CD14-positive monocyte (primary cell): ENCODE data around the gene RER1. TPM values are rescaled to one million over a fixed set of nuclear protein-coding genes. Genes with fewer than 3 reads are reported as not detected.

Experiments
- DNase-seq, 3 donors: peaks; one replicate each; pipeline ENCODE4 v3.0.0-alpha.2; 2011 to 2022
- H2AFZ ChIP-seq: 2 replicates; pipeline ENCODE4 v1.6.0; 2012; ENCODE audit warnings: mild to moderate bottlenecking, low read depth, low read length, inconsistent platforms; ENCODE audit not compliant: insufficient read depth, poor library complexity, severe bottlenecking
- H3K27ac ChIP-seq, 2 donors: 1 replicate in 1 of 2; 2 replicates in 1 of 2; pipeline ENCODE4 v1.5.1; 2012 to 2013; ENCODE audit warnings: low read length in 2 of 2, control low read depth in 1 of 2, inconsistent platforms in 1 of 2, low read depth in 1 of 2, mild to moderate bottlenecking in 1 of 2
- H3K27me3 ChIP-seq, 2 donors: one replicate each; pipeline versions ENCODE4 v1.6.0 to v1.6.1; 2011 to 2013; ENCODE audit warnings: low read length in 2 of 2; ENCODE audit not compliant: control insufficient read depth in 2 of 2, insufficient read depth in 2 of 2
- H3K36me3 ChIP-seq, 2 donors: replicated peaks in 1 of 2; 1 replicate in 1 of 2; 2 replicates in 1 of 2; pipeline versions ENCODE4 v1.5.1 to v1.6.1; 2012 to 2013; ENCODE audit warnings: low read length in 2 of 2, control low read depth in 1 of 2, inconsistent platforms in 1 of 2, mild to moderate bottlenecking in 1 of 2; ENCODE audit not compliant: insufficient read depth in 2 of 2, control insufficient read depth in 1 of 2
- H3K4me1 ChIP-seq, 2 donors: 1 replicate in 1 of 2; 2 replicates in 1 of 2; pipeline versions ENCODE4 v1.5.1 to v1.6.1; 2012 to 2013; ENCODE audit warnings: low read length in 2 of 2, control low read depth in 1 of 2, inconsistent platforms in 1 of 2, mild to moderate bottlenecking in 1 of 2, moderate library complexity in 1 of 2; ENCODE audit not compliant: insufficient read depth in 2 of 2, control insufficient read depth in 1 of 2
- H3K4me2 ChIP-seq: replicated peaks from 2 replicates; pipeline ENCODE3; 2012; ENCODE audit warnings: low read length, moderate library complexity, mild to moderate bottlenecking; ENCODE audit not compliant: poor library complexity, severe bottlenecking; ENCODE audit errors: extremely low read depth
- H3K4me3 ChIP-seq, 3 experiments: fragments of 200-600 bp in 1 of 3; sonication (generic) in 1 of 3; replicated peaks in 1 of 3; 1 replicate in 2 of 3; 2 replicates in 1 of 3; pipeline ENCODE4 v1.5.1; 2011 to 2013; ENCODE audit warnings: low read length in 3 of 3, mild to moderate bottlenecking in 3 of 3, control low read depth in 2 of 3, low read depth in 2 of 3, inconsistent platforms in 1 of 3, moderate library complexity in 1 of 3
- H3K79me2 ChIP-seq: 2 replicates; pipeline ENCODE4 v1.6.0; 2012; ENCODE audit warnings: mild to moderate bottlenecking, control low read depth, inconsistent platforms, low read length, moderate library complexity; ENCODE audit not compliant: insufficient read depth
- H3K9ac ChIP-seq: 2 replicates; pipeline ENCODE4 v1.6.0; 2017; ENCODE audit warnings: low read length, mild to moderate bottlenecking; ENCODE audit not compliant: insufficient read depth, poor library complexity, severe bottlenecking
- H3K9me3 ChIP-seq, 2 donors: replicated peaks in 1 of 2; 1 replicate in 1 of 2; 2 replicates in 1 of 2; pipeline versions ENCODE4 v1.5.1 to v1.6.1; 2012 to 2013; ENCODE audit warnings: low read length in 2 of 2, control low read depth in 1 of 2; ENCODE audit not compliant: control insufficient read depth in 1 of 2, insufficient read depth in 1 of 2
- H4K20me1 ChIP-seq: 2 replicates; pipeline ENCODE4 v1.6.0; 2012; ENCODE audit warnings: mild to moderate bottlenecking, low read length, control low read depth, moderate library complexity; ENCODE audit not compliant: insufficient read depth
- H3K27ac Mint-ChIP-seq, 7 donors: one replicate each; pipeline ENCODE4 v1.8.0; 2020; ENCODE audit warnings: mild to moderate bottlenecking in 7 of 7, mixed read lengths in 7 of 7, moderate library complexity in 6 of 7, inconsistent platforms in 2 of 7
- H3K27me3 Mint-ChIP-seq, 3 donors: one replicate each; pipeline ENCODE4 v1.8.0; 2021 to 2022; ENCODE audit warnings: low read depth in 3 of 3, mild to moderate bottlenecking in 3 of 3, mixed read lengths in 3 of 3, moderate library complexity in 3 of 3, inconsistent platforms in 1 of 3
- H3K36me3 Mint-ChIP-seq, 2 donors: one replicate each; pipeline ENCODE4 v1.8.0; 2020; ENCODE audit warnings: mixed read lengths in 2 of 2, inconsistent platforms in 1 of 2, mild to moderate bottlenecking in 1 of 2
- H3K4me1 Mint-ChIP-seq: one replicate; pipeline ENCODE4 v1.8.0; 2020; ENCODE audit warnings: mild to moderate bottlenecking, mixed read lengths
- H3K4me3 Mint-ChIP-seq, 2 donors: one replicate each; pipeline ENCODE4 v1.8.0; 2020; ENCODE audit warnings: mild to moderate bottlenecking in 2 of 2, mixed read lengths in 2 of 2, moderate library complexity in 1 of 2
- H3K9me3 Mint-ChIP-seq, 7 donors: one replicate each; pipeline ENCODE4 v1.8.0; 2020 to 2022; ENCODE audit warnings: mixed read lengths in 7 of 7, mild to moderate bottlenecking in 6 of 7, moderate library complexity in 6 of 7, inconsistent platforms in 2 of 7
- WGBS: methylation state at CpG from one replicate; pipeline ENCODE4 v1.1.5; 2013; ENCODE audit warnings: missing lambda C conversion rate; ENCODE audit not compliant: insufficient coverage; 5-methylcytosine and 5-hydroxymethylcytosine counted together
- intact Hi-C, 2 donors: fragments of 100-400 bp; cut with micrococcal nuclease; formaldehyde crosslinking; loops; one replicate each; pipeline versions ENCODE4 v1.15.0 to v1.15.1; 2023
- polyA plus RNA-seq, 3 donors: library from polyadenylated mRNA; depleted of rRNA in 1 of 3; unstranded in 2 of 3; stranded (reverse) in 1 of 3; fragments of 300-500 nt in 2 of 3; fragments of >200 nt in 1 of 3; fragmentation: Illumina TruSeq in 2 of 3; gene quantifications; 1 replicate in 2 of 3; 2 replicates in 1 of 3; pipeline ENCODE4 v1.2.3, GENCODE V29; 2012 to 2021
- TF ChIP-seq, protein P1 (sequence below): fragments of 200-600 bp; IDR thresholded peaks from one replicate; pipeline ENCODE4 v1.8.0; 2022; ENCODE audit warnings: antibody characterized with exemption, mild to moderate bottlenecking

Gene RER1
- polyA plus RNA-seq, 3 donors, result 98.3 to 235 (median 193) TPM

DNA sequence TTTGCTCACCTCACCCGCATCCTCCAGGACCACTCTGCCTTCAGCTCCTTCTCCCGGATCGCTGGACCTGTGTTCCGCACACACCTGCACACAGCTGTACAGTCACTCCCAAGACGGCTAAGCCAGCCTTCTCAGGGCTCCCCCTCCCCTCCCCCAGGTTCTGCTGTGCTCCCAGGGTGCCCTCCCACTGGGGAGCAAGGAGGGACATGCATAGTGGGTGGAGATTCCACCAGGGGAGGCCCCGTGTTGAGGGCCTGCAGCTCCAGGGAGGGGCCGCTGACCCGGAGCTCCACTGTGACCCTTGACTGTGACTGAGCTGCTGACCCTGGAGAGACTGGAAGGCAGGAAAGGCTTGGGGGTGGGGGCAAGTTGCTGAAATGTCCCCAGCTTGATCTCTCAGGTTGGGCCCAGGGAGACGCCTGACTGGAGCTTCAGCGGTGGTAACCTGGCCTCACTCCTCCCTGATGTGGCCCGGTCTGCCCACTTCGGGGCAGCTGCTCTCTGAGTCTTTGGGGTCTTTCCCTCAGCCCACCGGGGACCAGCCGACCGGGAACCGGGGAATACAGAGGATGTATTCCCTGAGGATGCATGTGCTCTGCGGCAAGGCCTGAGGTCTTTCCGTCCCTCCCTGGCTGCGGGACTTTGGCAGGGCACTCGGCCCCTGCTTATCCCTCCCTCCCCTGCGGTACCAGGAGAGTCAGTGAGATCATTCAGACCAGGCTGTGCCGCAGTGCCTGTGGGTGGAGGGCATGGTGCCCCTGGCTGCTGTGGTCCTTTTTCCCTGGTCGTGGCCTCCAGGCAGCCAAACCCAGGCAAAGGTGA, 55.8 kb downstream of the RER1 start:
- Mint-ChIP-seq H3K27ac (no peak overlapping the region), H3K4me3 (no peak overlapping the region), H3K9me3 (no peaks in the 10 kb centered on the region), H3K4me1 (no peaks in the 10 kb centered on the region), H3K36me3 (no peaks in the 10 kb centered on the region), H3K27me3 (peaks cover 17 to 33% (median 27%) of the 10 kb centered on the region in 3 donors)
- H3K27ac ChIP-seq, result no peak overlapping the region
- no peaks in the 10 kb centered on the region for H3K9me3 ChIP-seq
- TF ChIP-seq, protein P1, sequence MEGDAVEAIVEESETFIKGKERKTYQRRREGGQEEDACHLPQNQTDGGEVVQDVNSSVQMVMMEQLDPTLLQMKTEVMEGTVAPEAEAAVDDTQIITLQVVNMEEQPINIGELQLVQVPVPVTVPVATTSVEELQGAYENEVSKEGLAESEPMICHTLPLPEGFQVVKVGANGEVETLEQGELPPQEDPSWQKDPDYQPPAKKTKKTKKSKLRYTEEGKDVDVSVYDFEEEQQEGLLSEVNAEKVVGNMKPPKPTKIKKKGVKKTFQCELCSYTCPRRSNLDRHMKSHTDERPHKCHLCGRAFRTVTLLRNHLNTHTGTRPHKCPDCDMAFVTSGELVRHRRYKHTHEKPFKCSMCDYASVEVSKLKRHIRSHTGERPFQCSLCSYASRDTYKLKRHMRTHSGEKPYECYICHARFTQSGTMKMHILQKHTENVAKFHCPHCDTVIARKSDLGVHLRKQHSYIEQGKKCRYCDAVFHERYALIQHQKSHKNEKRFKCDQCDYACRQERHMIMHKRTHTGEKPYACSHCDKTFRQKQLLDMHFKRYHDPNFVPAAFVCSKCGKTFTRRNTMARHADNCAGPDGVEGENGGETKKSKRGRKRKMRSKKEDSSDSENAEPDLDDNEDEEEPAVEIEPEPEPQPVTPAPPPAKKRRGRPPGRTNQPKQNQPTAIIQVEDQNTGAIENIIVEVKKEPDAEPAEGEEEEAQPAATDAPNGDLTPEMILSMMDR, result no peak
- H3K9ac ChIP-seq, result no peak overlapping the region
- no peaks in the 10 kb centered on the region for H3K36me3 ChIP-seq
- no peak overlapping the region for H2AFZ ChIP-seq
- DNase-seq, result no peak
- no peak overlapping the region for H3K4me3 ChIP-seq
- H3K4me2 ChIP-seq, result no peak overlapping the region
- WGBS, result 83% methylated on average over 12 of the region's 23 CpGs
- H3K4me1 ChIP-seq, result no peaks in the 10 kb centered on the region
- H3K79me2 ChIP-seq, result no peaks in the 10 kb centered on the region
- no peaks in the 10 kb centered on the region for H4K20me1 ChIP-seq
- H3K27me3 ChIP-seq, result peaks cover 0 to 22% of the 10 kb centered on the region in 2 donors
- intact Hi-C loops, result no loop called here

DNA sequence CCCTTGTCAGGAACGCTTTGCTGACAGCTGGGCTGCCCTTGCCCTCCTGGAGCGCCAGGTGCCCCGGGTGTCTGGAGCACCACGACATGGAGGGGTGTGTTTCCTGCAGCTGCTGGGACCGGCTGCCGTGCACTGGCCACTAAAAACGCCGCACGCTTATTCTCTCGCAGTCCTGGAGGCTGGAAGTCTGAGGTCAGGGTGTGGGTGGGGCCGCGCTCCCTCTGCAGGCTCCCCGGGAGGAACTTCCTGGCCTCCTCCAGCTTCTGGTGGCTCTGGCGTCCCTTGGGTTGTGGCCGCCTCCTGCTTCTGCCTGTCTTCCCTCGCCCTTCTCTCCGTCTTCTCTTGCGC, 56.4 kb downstream of the RER1 start:
- Histone ChIP-seq H3K9ac (no peak overlapping the region), H2AFZ (no peak overlapping the region), H4K20me1 (no peaks in the 10 kb centered on the region), H3K4me1 (no peaks in the 10 kb centered on the region), H3K36me3 (no peaks in the 10 kb centered on the region), H3K27me3 (peaks cover 0 to 17% of the 10 kb centered on the region in 2 donors), H3K27ac (no peak overlapping the region), H3K9me3 (no peaks in the 10 kb centered on the region), H3K79me2 (no peaks in the 10 kb centered on the region), H3K4me2 (no peak overlapping the region), H3K4me3 (no peak overlapping the region)
- Mint-ChIP-seq H3K27me3 (peaks cover 11 to 28% (median 21%) of the 10 kb centered on the region in 3 donors), H3K27ac (no peak overlapping the region), H3K36me3 (no peaks in the 10 kb centered on the region), H3K4me1 (no peaks in the 10 kb centered on the region), H3K4me3 (no peak overlapping the region), H3K9me3 (no peaks in the 10 kb centered on the region)
- TF ChIP-seq, protein P1, result no peak
- DNase-seq, result no peak
- intact Hi-C loops, result no loop called here
- WGBS, result 60% methylated on average over 18 of the region's 18 CpGs
